HG02884 (cell line): Measurements from ENCODE around the gene TAAR9.

ENCODE experiments used
- ATAC-seq: cut with Tn5 transposase; IDR thresholded peaks from one replicate; pipeline ENCODE4 v1.9.1; 2021; ENCODE audit warnings: mild to moderate bottlenecking, moderate library complexity; ENCODE audit not compliant: unreplicated experiment

Gene TAAR9

GRCh38 chr6:132584698-132585097 is 46.6 kb downstream of the TAAR9 start:
- no peak for ATAC-seq

GRCh38 chr6:132587424-132587823 is 49.3 kb downstream of the TAAR9 start:
- no peak for ATAC-seq
